Activated CD8-positive, alpha-beta memory T cell treated with anti-CD3 and anti-CD28 coated beads, Interleukin-2, amount 50 U/mL, for 48 hours (primary cell): Measurements from ENCODE around the gene TPO.
"Not testable (repeated sequence)": the region's sequence is repeated elsewhere in the genome, so short reads cannot be mapped to it uniquely, and the experiment has no call there.

Experiments used
- DNase-seq: peaks from one replicate; pipeline ENCODE4 v3.0.0-alpha.2; 2020

The TPO gene

DNA sequence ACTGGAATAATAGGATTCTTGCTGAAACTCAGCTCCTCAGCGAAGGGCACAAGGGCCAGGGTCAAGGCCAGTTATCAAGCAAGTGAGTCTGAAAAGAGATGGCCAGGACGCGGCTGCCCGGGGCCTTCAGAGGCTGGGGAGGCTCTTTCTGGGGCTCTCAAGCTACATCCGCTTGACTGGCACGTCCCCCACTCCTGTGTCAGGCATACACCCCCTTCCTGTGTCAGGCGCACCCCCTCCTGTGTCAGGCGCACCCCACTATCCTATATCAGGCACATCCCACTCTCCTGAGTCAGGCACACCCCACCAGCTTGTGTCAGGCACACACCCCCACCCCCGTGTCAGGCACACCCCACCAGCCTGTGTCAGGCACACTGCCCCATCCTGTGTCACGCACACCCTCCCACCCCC lies 91.8 kb downstream of the TPO start:
- DNase-seq: no peak

DNA sequence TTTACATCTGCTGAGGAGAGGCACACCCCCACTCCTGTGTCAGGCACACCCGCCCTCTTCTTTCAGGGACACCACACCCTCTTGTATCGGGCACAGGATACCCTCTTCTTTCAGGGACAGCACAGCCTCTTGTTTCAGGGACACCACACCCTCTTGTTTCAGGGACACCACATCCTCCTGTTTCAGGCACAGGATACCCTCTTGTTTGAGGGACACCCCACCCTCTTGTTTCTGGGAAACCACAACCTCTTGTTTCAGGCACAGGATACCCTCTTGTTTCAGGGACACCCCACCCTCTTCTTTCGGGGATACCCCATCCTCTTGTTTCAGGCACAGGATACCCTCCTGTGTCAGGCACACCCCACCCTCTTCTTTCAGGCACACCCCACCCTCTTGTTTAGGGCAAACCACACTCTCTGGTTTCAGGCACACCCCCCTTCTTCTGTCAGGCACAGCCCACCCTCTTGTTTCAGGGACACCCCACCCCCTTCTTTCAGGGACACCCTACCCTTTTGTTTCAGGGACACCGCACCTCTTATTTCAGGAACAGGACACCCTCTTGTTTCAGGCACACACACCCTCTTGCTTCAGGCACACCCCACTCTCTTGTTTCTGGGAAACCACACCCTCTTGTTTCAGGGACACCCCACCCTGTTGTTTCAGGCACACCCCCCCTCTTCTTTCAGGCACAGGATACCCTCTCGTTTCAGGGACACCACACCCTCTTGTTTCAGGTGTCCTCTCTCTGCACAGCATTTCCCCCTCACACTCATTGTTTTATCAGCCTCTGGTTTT lies 96.2 kb downstream of the TPO start:
- DNase-seq: no peak

DNA sequence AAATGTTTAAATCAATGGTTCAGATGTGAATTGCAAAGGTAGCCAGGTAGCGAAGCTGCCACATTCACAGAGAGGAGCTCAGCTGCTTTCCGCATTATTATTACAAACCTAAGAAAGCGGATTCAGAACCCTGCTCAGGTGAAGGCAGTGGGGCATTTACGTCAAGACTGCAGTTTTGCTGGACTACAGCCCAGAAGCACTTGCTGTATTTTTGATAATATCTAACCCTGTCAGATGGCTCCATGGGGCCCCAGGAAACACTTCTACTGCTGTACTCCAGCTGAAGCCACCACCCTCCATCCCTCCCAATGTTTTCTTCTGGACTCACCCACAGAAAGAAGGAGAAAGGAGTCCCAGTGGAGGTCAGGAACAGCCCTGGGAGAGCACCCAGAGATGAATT lies 96.9 kb downstream of the TPO start:
- DNase-seq: no peak

DNA sequence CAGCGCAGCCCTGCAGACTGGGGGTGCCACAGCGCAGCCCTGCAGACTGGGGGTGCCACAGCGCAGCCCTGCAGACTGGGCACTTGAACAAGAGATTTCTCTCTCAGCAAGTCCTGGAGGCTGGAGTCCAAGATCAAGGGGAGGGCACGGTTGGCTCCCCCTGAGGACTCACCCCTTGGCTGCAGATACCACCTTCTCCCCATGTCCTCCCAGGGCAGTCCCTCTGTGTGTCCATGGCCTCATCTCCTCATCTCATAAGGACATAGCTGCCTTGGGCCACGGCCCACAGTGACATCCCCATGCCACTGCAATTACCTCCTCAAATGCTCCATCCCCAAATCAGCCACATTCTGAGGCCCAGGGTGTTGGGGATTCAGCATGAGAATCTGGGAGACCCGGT lies 98.2 kb downstream of the TPO start:
- DNase-seq: no peak

DNA sequence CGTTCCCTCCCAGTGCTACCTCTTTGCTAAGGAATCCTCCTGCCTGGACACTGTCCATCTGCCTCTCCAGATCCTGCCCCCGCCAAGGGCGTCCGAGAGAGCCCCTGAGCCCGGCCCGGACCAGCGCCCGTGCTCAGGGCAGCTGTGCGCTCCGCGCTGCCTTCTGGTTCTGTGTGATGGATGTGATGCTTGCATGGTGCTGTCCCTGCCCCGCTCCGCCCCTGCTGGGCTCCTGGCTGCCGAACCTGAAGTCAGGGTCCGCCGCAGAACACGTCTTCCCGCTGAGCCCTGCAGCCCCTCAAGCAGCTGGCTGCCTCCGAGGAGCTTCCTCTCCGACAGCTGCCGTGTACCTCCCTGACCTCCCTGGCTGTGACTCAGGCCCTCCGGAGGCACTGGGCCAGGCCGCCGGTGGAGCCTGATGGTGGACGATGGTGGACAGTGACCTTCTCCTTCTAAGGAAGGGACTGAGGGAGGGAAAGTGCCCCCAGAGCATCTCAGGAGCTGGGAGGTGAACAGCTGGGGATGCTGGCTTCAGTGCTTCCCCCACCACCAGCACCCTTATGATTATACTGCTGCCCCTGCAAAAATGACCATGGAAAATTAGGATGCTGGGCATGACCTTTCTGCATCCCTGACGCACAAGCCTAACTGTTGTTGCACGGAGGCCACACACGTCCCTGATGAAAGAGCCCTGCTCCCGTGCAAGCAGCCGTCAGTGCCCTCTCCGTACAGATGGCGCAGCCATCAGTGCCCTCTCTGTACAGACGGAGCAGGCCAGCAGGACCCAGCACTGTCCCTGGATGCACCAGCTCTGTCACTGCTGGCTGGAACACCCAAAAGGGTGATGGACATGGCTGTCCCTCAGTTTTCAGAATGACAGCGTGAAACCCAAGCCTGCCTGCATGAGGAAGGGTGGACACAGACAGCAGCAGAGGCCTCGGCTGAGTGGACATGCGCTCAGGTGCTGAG lies 99.3 kb downstream of the TPO start:
- DNase-seq: peak; percentile 2

DNA sequence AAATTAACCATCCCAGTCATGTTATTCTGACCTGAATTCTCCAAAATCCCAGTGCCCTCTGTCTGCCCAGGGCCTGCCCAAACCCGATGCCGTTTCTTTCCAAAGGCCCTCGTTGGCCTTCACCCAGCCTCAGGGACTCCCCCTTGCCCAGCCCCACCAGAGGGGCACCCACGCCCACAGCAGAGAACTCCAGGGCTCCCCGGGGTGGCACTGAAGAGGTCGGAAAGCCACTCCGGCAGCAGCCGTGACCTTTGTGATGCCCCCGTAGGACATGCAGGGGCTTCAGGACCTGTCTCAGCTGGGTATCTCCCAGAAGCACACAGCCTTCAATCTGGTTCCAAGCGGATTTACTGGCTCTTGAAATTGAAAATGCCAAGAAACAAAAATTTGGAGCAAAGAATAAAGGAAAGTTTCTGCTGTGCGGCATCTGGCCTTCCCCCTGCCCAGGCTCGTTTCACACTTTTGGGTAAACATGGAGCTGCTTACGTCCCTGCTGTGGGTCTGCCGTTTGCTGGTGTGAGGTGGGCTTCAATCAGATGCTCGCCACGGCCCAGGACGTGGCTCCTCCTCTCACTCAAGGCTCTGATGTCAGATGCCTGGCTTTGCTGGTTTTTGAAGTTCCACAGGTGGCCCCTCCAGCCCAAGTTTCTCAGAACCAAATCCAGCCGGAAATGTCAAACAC lies 101.3 kb downstream of the TPO start:
- DNase-seq: no peak

DNA sequence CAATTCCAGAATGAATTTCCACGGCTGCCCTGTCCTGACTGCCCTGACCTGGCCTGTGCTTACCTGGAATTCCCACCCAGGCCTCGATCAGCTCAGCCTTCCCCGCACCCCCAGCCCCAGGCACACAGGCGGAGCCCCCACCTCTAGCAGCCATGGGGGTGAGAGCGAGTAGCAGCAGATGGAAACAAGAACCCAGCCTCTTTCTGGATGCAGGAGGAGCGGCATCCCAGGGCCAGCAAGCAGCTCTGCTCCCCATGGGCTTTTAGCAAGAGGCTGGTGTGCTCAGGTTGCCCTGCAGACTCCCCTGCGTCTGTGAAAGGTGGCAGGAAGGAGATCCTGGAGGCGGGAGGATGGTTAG lies 101.8 kb downstream of the TPO start:
- no peak for DNase-seq

DNA sequence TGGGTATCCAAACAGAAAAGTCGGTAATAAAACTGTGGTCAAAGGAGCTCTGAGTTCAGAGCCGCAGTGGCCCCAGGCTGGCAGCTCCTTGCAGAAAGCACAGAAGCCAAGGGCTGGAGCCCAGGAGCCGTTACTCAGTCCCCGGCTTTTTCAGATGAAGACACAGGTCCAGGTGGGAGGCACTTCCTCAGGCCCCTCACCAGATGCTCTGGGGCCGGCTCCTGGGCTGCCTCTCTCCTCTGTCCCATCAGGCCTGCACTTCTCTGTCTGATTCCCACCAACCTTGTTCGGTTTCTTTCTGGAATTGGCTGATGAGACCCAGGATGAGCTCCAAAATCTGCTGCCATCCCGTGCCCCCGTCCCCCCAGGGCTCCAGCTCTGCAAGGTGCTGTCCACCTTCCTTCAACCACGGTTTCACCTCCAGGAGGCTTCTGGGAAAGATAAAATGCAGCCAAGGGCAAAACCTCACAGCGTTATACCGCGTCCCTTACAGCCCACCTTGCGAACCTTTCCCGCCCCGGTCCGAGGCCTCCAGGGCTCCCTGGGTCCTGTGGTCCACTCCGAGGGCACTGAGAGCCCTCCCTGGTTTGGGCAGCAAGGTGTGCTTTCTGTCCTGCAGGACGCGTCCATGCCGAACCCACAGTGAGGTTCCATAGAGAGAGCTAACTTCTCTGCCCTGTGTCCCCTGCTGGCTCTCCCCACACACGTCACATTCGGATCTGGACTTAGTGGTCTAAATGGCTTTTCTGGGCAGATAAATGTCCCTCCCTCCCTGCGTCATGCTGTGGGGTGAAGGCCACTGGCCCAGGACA lies 102.9 kb downstream of the TPO start:
- DNase-seq: no peak

DNA sequence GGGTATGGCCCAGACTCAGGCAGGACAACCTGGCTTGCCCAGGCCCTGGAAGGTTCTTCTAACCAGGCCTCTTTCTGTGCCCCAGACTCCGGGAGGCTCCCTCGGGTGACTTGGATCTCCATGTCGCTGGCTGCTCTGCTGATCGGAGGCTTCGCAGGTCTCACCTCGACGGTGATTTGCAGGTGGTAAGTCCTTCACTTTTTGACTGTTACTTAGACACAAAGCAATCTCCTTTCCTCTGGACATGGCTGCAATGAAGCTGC lies 103.5 kb downstream of the TPO start:
- no peak for DNase-seq

DNA sequence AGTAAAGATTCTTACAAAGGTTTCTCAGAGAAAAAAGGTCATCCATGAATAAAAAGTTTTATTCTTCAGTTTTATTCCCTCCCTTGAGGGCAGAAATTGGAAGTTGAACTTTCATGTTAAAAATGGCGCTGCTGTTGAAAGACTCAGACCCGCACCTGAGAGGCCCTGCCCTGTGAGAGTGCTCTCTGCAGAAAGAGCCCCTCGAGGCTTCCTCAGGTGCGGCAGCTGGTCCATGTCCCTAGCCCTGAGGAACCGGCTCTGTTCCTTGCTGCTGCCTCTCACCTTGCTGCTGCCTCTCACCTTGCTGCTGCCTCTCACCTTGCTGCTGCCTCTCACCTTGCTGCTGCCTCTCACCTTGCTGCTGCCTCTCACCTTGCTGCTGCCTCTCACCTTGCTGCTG lies 104.0 kb downstream of the TPO start:
- DNase-seq: not testable (repeated sequence)

DNA sequence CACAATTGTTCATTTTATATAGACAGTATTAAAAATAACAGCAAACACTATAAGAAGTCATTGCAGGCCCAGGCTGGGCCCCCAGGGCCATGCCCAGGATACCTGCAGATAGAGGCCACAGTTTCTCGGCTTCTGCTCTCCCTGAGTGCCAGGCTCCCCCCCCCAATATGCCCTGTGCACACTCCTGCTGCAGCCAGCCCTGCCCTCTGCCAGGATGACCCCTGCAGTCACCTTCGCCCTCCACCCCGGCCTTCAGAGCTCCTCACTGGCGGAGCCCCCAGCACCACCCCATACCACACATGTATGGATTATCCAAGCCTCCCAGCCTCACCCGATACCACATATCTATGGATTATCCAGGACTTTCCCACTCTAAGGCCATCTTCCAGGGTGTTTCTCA lies 104.5 kb downstream of the TPO start:
- DNase-seq: no peak

DNA sequence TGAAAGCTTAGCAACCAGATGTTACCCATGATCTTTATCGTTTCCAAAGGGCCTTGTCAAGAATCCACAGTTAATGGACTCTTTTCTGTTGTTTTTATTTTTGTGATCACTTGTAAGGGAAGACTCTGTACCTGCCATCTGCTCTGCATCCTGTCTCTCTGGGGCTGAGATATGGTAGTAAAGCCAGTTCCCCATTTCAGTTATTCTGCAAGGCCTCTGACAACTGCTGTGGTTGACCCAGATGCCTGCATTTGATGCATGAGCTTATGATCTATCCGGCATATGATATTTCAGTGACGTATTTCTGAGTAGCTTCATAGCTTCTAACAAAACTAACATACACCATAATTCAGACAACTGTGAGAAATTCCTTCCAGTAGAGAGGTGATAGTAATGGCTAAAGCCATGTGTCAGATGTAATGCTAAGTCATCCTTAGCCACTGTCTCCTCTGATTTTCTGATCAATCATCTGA lies 105.1 kb downstream of the TPO start:
- no peak for DNase-seq

DNA sequence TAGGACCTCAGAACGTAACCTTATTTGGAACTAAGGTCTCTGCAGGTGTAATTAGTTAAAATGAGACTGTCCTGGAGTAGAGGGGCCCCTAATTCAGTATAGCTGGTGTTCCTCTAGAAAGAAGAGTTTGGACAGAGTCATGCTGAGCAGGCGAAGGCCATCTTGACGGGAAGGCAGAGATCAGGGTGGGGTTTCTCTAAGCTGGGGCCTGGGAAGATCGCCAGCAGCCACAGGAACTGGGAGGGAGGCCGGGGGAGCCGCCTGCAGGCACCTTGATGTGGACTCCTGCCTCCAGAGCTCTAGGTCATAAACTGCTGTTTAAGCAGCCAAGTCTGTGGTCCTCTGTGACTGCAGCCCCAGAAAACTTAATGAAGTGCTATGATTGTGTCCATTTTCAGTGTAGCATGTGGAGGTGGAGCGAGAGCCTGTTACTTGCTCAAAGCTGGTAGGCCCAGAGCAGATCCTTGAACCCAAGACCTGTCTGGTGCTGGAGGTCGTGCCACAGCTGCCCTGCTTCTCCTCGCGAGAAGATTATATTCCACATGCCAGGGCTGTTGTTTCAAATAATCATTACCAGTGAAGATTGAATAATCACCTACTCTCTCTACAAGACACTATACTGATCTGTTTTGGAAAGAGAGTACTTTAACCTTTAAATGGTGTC lies 105.7 kb downstream of the TPO start:
- DNase-seq: no peak

DNA sequence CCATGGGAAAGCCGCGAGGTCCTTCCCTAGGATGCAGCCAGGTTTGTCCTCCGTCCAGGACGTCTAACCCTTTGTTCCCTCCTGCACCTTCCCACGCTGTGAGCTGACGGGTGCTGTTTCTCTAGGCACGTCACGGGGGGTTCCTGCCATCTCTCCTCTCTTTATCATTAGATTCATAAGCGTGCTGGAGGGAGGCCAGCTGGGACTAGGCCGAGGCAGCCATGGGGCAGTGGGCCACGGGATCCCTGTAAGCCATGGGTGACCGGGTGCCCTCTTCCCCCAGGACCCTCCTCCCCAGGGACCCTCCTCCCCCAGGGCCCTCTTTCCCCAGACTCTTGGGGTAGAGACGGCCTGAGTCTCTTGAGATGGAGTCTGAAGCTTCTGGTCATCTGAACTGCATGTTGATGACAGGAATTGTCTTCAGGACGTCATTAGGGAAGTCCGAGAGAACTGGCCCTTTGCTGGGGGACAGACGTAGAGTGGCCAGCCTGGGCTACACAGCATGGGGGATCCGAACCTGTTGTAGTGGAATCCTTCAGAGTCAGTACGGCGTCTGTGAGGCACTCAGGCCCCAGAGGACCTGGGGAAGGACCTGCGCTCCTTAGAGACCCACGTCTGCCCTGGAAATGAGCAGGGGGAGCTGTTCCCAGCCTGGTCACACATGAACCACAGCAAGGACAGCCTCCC lies 108.1 kb downstream of the TPO start:
- no peak for DNase-seq

DNA sequence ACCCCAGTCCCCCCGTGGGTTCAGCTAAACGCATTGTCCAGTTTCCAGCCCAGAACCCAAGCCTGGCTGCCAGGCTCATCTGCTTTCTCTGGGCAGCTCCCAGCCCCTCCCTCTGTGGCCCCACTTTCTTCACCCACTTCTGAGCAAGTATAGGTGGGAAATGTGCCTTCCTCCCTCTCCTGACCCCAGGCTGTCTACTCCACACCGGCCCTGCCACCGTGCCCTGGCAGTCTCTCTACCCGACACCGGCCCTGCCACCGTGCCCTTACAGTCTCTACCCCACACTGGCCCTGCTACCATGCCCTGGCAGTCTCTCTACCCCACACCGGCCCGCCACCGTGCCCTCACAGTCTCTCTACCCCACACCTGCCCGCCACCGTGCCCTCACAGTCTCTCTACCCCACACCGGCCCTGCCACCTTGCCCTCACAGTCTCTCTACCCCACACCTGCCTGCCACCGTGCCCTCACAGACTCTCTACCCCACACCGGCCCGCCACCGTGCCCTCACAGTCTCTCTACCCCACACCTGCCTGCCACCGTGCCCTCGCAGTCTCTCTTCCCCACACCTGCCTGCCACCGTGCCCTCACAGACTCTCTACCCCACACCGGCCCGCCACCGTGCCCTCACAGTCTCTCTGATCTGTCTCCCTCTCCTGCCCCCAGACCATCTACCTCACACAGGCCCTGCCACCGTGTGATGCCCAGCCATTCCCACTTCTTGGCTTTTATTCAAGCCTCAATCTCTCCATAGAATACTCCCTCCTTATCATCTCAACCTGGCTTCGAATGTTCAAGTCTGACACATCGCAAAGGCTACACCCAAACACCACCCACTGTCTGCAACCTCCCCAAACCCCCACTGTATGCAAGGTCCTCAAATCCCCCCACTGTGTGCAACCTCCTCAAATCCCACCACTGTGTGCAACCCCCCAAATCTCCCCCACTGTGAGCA lies 108.9 kb downstream of the TPO start:
- DNase-seq: no peak

DNA sequence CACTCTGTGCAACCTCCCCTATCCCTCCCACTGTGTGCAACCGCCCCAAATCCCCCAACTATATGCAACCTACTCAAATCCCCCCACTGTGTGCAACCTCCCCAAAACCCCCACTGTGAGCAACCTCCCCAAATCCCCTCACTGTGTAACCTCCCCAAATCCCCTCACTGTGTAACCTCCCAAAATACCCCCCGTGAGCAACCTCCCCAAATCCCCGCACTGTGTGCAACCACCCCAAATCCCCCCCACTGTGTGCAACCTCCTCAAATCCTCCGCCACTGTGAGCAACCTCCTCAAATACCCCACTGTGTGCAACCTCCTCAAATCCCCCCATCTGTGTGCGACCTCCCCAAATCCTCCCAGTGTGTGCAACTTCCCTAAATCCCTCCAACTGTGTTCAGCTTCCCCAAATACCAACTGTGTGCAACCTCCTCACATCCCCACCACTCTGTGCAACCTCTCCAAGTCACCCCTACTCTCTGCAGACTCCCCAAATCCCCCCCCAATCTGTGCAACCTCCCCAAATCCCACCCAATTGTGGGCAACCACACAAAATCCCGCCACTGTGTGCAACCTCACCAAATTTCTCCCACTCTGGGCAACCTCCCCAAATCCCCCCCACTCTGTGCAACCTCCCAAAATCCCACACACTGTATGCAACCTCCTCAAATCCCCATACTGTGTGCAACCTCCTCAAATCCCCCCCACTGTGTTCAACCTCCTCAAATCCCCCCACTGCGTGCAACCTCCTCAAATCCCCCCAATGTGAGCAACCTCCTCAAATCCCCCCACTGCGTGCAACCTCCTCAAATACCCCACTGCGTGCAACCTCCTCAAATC lies 114.1 kb downstream of the TPO start:
- DNase-seq: no peak

DNA sequence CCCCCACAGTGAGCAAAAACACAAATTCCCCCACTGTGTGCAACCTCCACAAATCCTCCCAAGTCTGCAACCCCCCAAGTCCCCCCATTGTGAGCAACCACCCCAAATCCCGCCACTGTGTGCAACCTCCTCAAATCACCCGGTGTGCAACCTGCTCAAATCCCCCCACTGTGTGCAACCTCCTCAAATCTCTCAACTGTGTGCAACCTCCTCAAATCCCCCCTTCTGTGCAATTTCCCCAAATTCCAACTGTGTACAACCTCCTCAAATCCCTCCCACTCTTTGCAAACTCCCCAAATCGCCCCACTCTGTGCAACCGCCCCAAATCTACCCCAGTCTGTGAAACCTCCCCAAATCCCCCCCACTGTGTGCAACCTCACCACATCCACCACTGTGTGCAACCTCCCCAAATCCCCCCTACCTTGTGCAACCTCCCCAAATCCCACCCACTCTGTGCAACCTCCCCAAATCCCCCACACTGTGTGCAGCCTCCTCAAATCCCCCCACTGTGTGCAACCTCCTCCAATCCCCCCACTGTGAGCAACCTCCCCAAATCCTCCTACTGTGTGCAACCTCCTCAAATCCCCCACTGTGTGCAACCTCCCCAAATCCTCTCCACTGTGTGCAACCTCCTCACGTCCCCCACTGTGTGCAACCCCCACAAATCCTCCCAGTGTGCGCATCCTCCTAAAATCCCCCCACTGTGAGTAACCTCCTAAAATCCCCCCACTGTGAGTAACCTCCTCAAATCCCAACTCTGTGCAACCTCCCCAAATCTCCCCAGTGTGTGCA lies 115.2 kb downstream of the TPO start:
- no peak for DNase-seq

DNA sequence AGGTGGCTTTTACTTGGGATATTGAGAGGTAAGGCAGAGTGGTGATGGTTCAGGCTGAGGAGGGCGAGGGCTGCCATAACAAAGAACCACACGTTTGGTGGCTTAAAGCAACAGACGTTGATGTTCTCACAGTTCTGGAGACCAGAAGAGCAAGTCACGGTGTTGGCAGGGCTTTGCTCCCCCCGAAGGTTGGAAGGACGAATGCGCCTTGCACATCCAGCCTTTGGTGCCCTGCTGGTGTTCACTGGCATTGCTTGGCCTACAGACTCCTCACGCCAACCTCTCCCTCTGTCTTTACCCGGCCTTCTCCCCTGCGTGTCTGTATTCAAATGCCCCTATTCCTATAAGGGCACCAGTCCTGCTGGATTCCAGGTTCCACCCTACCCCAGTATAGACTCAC lies 125.4 kb downstream of the TPO start:
- no peak for DNase-seq

DNA sequence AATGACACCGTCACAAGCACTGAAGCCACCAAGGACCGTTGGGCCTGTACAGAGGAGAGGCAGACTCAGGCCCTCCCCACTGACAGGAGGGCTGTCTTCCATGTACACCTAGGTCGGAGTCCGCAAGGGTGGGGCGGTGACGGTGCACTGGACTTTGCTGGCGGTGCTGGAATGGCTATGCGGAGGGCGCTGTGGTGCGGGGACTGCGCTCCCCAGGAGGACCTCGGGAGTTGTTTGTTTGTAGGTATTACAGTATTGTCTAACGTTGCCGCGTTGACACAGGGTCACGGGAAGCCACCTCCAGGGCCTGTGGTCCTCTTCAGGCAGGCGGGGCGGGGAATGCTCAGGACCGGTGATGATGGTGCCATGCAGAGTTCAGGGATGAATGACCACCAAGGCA lies 126.2 kb downstream of the TPO start:
- no peak for DNase-seq
